ENCODE data around the gene JCAD.

Gene JCAD

DNA sequence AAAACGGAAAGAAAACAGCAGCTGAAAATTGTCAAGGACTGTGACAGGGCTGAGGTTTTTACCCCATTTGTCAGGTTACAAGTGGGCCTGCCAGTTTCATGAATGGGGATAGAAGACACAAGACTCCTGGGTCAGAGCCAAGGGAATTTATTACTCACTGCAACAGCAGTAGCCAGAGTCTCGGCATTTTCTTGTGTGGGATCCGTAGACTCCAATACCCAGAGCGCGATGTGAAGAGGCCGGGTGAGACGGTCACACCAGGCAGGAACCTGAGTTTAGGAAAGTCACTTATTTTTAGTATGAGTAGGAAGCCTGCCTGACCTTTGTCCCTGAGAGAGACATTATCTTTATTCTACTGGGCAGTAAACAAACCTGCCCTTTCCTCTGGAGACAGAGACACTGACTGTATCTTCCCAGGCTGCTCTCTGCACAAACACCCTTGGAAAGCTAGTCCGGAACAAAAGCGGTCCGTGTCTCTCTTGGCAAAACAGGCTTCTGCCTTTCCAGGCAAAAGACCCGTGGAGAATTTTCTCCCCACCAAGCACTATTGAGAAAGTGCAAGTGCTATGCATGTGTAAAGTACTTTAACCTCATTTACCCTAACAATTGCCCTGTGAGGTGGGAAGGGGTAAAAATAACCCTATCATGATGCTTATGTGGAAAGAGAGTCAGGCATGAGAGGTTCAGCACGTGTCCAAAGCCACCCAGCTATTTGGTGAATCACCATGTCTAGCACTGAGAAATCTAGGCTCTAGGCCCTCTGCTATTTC, 58.4 kb downstream of the JCAD start:
- peak overlapping the region; percentile 64 for H4K91ac ChIP-seq (ENCODE audit: low read length)
- peak overlapping the region; percentile 85 for H3K9ac ChIP-seq (ENCODE audit: low read length)
- no peak overlapping the region for H3K14ac ChIP-seq (ENCODE audit: low read length in 2 of 2)
- no peak overlapping the region for H3K4me2 ChIP-seq (ENCODE audit: low read length, poor library complexity, severe bottlenecking)
- no peak overlapping the region for H2BK5ac ChIP-seq (ENCODE audit: low read depth, low read length, poor library complexity, severe bottlenecking)
- H3K9me3 ChIP-seq (ENCODE audit: control insufficient read depth, low read length), result no peaks in the 10 kb centered on the region
- H3K79me1 ChIP-seq (replicated peaks; ENCODE audit: low read length, poor library complexity, severe bottlenecking), result no peaks in the 10 kb centered on the region
- peak overlapping the region in 1 of 2 experiments; percentile 54 for H3K4me3 ChIP-seq (ENCODE audit: insufficient read depth in 1 of 2, low read depth in 1 of 2, low read length in 2 of 2)
- H2BK120ac ChIP-seq (ENCODE audit: low read depth, low read length), result peak overlapping the region; percentile 24
- no peak overlapping the region for H2BK15ac ChIP-seq (ENCODE audit: low read depth, poor library complexity, severe bottlenecking)
- no peaks in the 10 kb centered on the region for H3K4me1 ChIP-seq (ENCODE audit: control insufficient read depth, insufficient read depth, low read depth, low read length)
- peak overlapping the region; percentile 0 to 62 for H3K4ac ChIP-seq (ENCODE audit: low read depth in 1 of 2, low read length in 2 of 2)
- no peak overlapping the region for H3K27ac ChIP-seq (ENCODE audit: low read length, poor library complexity, severe bottlenecking)
- DNase-seq, result peak; percentile 98
- peak overlapping the region; percentile 56 to 86 for H3K18ac ChIP-seq (ENCODE audit: low read depth in 1 of 2, low read length in 2 of 2)
- H3K27me3 ChIP-seq (ENCODE audit: control insufficient read depth in 1 of 2, insufficient read depth in 1 of 2, low read length in 2 of 2), result peaks cover 0 to 9% of the 10 kb centered on the region in 2 experiments
- peak overlapping the region; percentile 44 to 68 for H2BK12ac ChIP-seq (ENCODE audit: low read length in 2 of 2)
- H4K8ac ChIP-seq (ENCODE audit: low read length), result peak overlapping the region; percentile 45
- no peak overlapping the region for H2AFZ ChIP-seq (ENCODE audit: low read depth, low read length)
- 31% methylated on average over 11 of the region's 12 CpGs for WGBS
- peak overlapping the region; percentile 56 for H2AK5ac ChIP-seq (ENCODE audit: low read length, severe bottlenecking)
- no peak overlapping the region for H3K23ac ChIP-seq (ENCODE audit: low read length in 2 of 2)
- H3K36me3 ChIP-seq (ENCODE audit: control insufficient read depth in 1 of 2, insufficient read depth in 2 of 2, low read depth in 1 of 2, low read length in 2 of 2), result no peaks in the 10 kb centered on the region

DNA sequence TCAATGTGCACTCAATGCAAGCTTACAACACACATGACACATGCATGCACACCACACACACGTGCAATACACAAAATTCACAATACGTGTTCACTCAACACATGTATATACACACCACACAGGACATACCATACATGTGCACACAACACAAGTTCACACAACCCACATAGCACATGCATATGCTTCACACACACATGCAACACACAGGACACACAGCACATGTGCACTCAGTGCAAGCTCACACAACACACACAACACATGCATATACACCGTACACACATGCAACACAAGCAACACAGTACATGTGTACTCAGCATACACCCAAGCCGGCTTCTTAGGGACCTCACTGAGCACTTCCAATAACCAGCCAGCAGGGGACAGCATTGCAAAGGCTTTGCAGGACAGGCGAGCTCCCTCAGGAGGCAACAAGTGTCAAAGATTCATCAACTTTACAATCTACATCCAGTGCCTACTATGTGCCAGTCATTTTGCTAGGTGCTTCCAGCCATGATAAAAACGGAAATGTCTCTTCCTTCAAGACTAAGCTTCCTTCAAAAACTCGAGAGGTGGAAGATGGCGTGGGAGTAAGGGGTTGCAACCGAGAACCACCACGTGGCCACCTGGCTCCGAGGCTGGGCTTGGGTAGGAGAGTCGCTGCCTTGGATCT, 61.1 kb downstream of the JCAD start:
- Histone ChIP-seq H2BK15ac (ENCODE audit: low read depth, poor library complexity, severe bottlenecking) (no peak overlapping the region), H2BK12ac (ENCODE audit: low read length in 2 of 2) (peak overlapping the region in 1 of 2 experiments; percentile 64), H3K4ac (ENCODE audit: low read depth in 1 of 2, low read length in 2 of 2) (no peak overlapping the region), H2BK120ac (ENCODE audit: low read depth, low read length) (no peak overlapping the region), H3K79me1 (replicated peaks; ENCODE audit: low read length, poor library complexity, severe bottlenecking) (no peaks in the 10 kb centered on the region), H3K4me3 (ENCODE audit: insufficient read depth in 1 of 2, low read depth in 1 of 2, low read length in 2 of 2) (no peak overlapping the region), H3K27ac (ENCODE audit: low read length, poor library complexity, severe bottlenecking) (no peak overlapping the region), H3K14ac (ENCODE audit: low read length in 2 of 2) (no peak overlapping the region), H2AK5ac (ENCODE audit: low read length, severe bottlenecking) (no peak overlapping the region), H3K23ac (ENCODE audit: low read length in 2 of 2) (no peak overlapping the region), H3K9me3 (ENCODE audit: control insufficient read depth, low read length) (no peaks in the 10 kb centered on the region), H3K18ac (ENCODE audit: low read depth in 1 of 2, low read length in 2 of 2) (peak overlapping the region; percentile 5 to 18), H3K4me2 (ENCODE audit: low read length, poor library complexity, severe bottlenecking) (no peak overlapping the region), H3K36me3 (ENCODE audit: control insufficient read depth in 1 of 2, insufficient read depth in 2 of 2, low read depth in 1 of 2, low read length in 2 of 2) (no peaks in the 10 kb centered on the region), H3K4me1 (ENCODE audit: control insufficient read depth, insufficient read depth, low read depth, low read length) (peaks cover 2% of the 10 kb centered on the region), H3K27me3 (ENCODE audit: control insufficient read depth in 1 of 2, insufficient read depth in 1 of 2, low read length in 2 of 2) (peaks cover 0 to 25% of the 10 kb centered on the region in 2 experiments), H2AFZ (ENCODE audit: low read depth, low read length) (no peak overlapping the region), H4K91ac (ENCODE audit: low read length) (peak overlapping the region; percentile 70), H2BK5ac (ENCODE audit: low read depth, low read length, poor library complexity, severe bottlenecking) (no peak overlapping the region), H3K9ac (ENCODE audit: low read length) (no peak overlapping the region), H4K8ac (ENCODE audit: low read length) (peak overlapping the region; percentile 39)
- DNase-seq, result peak; percentile 83
- WGBS, result 41% methylated on average over 12 of the region's 12 CpGs

DNA sequence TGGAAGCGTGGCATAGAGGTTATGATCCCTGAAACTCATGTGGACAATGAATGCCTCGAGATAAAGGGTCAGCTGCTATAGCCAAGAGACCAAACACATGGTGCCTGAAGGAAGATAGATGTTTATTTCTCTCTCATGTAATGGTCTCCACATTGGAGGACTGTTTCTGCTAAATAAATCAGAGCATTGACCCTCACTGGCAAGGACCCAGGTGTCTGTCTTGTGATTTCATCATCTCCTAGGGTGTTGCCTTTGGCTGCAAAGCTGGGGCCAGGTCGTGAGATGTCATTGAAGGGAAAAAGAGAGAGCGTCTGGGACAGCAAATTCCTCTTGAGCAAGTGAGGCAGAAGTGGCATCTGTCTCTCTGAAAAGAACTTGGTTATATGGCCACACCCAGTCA, 64.6 kb downstream of the JCAD start:
- H3K14ac ChIP-seq (ENCODE audit: low read length in 2 of 2), result no peak overlapping the region
- no peak overlapping the region for H4K8ac ChIP-seq (ENCODE audit: low read length)
- H3K9ac ChIP-seq (ENCODE audit: low read length), result no peak overlapping the region
- DNase-seq, result no peak
- H2BK120ac ChIP-seq (ENCODE audit: low read depth, low read length), result no peak overlapping the region
- H3K4me1 ChIP-seq (ENCODE audit: control insufficient read depth, insufficient read depth, low read depth, low read length), result peaks cover 6% of the 10 kb centered on the region
- no peak overlapping the region for H2AFZ ChIP-seq (ENCODE audit: low read depth, low read length)
- no peak overlapping the region for H3K4ac ChIP-seq (ENCODE audit: low read depth in 1 of 2, low read length in 2 of 2)
- no peaks in the 10 kb centered on the region for H3K36me3 ChIP-seq (ENCODE audit: control insufficient read depth in 1 of 2, insufficient read depth in 2 of 2, low read depth in 1 of 2, low read length in 2 of 2)
- H2AK5ac ChIP-seq (ENCODE audit: low read length, severe bottlenecking), result no peak overlapping the region
- H3K27ac ChIP-seq (ENCODE audit: low read length, poor library complexity, severe bottlenecking), result no peak overlapping the region
- peaks cover 0 to 32% of the 10 kb centered on the region in 2 experiments for H3K27me3 ChIP-seq (ENCODE audit: control insufficient read depth in 1 of 2, insufficient read depth in 1 of 2, low read length in 2 of 2)
- peak overlapping the region in 1 of 2 experiments; percentile 7 for H2BK12ac ChIP-seq (ENCODE audit: low read length in 2 of 2)
- H3K4me2 ChIP-seq (ENCODE audit: low read length, poor library complexity, severe bottlenecking), result no peak overlapping the region
- H3K79me1 ChIP-seq (replicated peaks; ENCODE audit: low read length, poor library complexity, severe bottlenecking), result no peaks in the 10 kb centered on the region
- H3K18ac ChIP-seq (ENCODE audit: low read depth in 1 of 2, low read length in 2 of 2), result no peak overlapping the region
- no peak overlapping the region for H3K23ac ChIP-seq (ENCODE audit: low read length in 2 of 2)
- no peak overlapping the region for H4K91ac ChIP-seq (ENCODE audit: low read length)
- no peaks in the 10 kb centered on the region for H3K9me3 ChIP-seq (ENCODE audit: control insufficient read depth, low read length)
- no peak overlapping the region for H2BK15ac ChIP-seq (ENCODE audit: low read depth, poor library complexity, severe bottlenecking)
- H2BK5ac ChIP-seq (ENCODE audit: low read depth, low read length, poor library complexity, severe bottlenecking), result no peak overlapping the region
- WGBS, result 76% methylated on average over 4 of the region's 4 CpGs
- H3K4me3 ChIP-seq (ENCODE audit: insufficient read depth in 1 of 2, low read depth in 1 of 2, low read length in 2 of 2), result no peak overlapping the region

DNA sequence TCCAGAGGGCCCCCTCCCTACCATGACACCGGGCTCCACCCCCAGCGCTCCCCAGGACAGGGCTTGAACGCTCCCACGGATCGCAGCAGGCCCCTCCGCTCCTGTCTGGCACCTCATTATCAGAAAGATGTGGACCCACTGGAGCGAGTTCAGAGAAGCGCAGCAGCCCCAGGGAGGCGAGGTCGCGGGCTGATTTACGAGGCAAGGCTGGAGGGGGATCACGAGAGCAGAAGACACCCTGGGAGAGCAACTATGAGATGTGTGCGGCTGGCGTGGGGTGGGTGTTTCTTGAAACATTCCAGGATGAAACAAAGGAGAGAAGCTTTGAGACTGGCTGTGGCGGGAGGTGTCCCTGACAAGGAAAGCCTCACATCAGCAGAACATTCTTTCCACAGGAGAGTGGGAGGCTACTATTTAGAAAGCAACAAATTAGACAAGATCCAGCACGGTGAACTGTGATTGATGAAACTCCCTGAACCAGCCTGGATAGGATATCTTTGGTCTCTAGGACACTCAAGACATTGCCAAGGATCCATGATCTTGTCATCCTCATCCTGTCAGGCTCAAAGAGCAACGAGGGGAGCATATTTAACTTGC, 66.0 kb downstream of the JCAD start:
- H3K4me1 ChIP-seq (ENCODE audit: control insufficient read depth, insufficient read depth, low read depth, low read length), result peaks cover 6% of the 10 kb centered on the region
- no peaks in the 10 kb centered on the region for H3K36me3 ChIP-seq (ENCODE audit: control insufficient read depth in 1 of 2, insufficient read depth in 2 of 2, low read depth in 1 of 2, low read length in 2 of 2)
- no peak overlapping the region for H3K9ac ChIP-seq (ENCODE audit: low read length)
- H4K91ac ChIP-seq (ENCODE audit: low read length), result peak overlapping the region; percentile 35
- no peak overlapping the region for H2BK15ac ChIP-seq (ENCODE audit: low read depth, poor library complexity, severe bottlenecking)
- no peak overlapping the region for H2BK5ac ChIP-seq (ENCODE audit: low read depth, low read length, poor library complexity, severe bottlenecking)
- no peak overlapping the region for H2AK5ac ChIP-seq (ENCODE audit: low read length, severe bottlenecking)
- H2BK12ac ChIP-seq (ENCODE audit: low read length in 2 of 2), result peak overlapping the region; percentile 67 to 84
- no peaks in the 10 kb centered on the region for H3K9me3 ChIP-seq (ENCODE audit: control insufficient read depth, low read length)
- no peak overlapping the region for H3K27ac ChIP-seq (ENCODE audit: low read length, poor library complexity, severe bottlenecking)
- H3K27me3 ChIP-seq (ENCODE audit: control insufficient read depth in 1 of 2, insufficient read depth in 1 of 2, low read length in 2 of 2), result peaks cover 0 to 38% of the 10 kb centered on the region in 2 experiments
- no peak overlapping the region for H3K4me3 ChIP-seq (ENCODE audit: insufficient read depth in 1 of 2, low read depth in 1 of 2, low read length in 2 of 2)
- no peaks in the 10 kb centered on the region for H3K79me1 ChIP-seq (replicated peaks; ENCODE audit: low read length, poor library complexity, severe bottlenecking)
- no peak overlapping the region for H3K23ac ChIP-seq (ENCODE audit: low read length in 2 of 2)
- H3K4me2 ChIP-seq (ENCODE audit: low read length, poor library complexity, severe bottlenecking), result peak overlapping the region; percentile 31
- WGBS, result 65% methylated on average over 17 of the region's 18 CpGs
- no peak overlapping the region for H3K14ac ChIP-seq (ENCODE audit: low read length in 2 of 2)
- H2BK120ac ChIP-seq (ENCODE audit: low read depth, low read length), result peak overlapping the region; percentile 51
- H2AFZ ChIP-seq (ENCODE audit: low read depth, low read length), result peak overlapping the region; percentile 32
- H3K4ac ChIP-seq (ENCODE audit: low read depth in 1 of 2, low read length in 2 of 2), result peak overlapping the region in 1 of 2 experiments; percentile 16
- DNase-seq, result peak; percentile 26
- H4K8ac ChIP-seq (ENCODE audit: low read length), result peak overlapping the region; percentile 50
- H3K18ac ChIP-seq (ENCODE audit: low read depth in 1 of 2, low read length in 2 of 2), result peak overlapping the region; percentile 17 to 55
